Endodermal cell (in vitro differentiated cells): ENCODE data around the gene FGR. TPM values are rescaled to one million over a fixed set of nuclear protein-coding genes. Genes with fewer than 3 reads are reported as not detected.

ENCODE experiments used
- DNase-seq: peaks from one replicate; pipeline ENCODE4 v3.0.0-alpha.2; 2017
- H3K27ac ChIP-seq: 2 replicates; pipeline ENCODE4 v1.5.1; 2013; ENCODE audit warnings: mild to moderate bottlenecking, low read depth, low read length, moderate library complexity
- H3K27me3 ChIP-seq: 2 replicates; pipeline ENCODE4 v1.6.1; 2013; ENCODE audit warnings: mild to moderate bottlenecking, low read length, moderate library complexity; ENCODE audit not compliant: insufficient read depth, control insufficient read depth, poor library complexity, severe bottlenecking
- H3K36me3 ChIP-seq: 2 replicates; pipeline ENCODE4 v1.7.0; 2013; ENCODE audit warnings: mild to moderate bottlenecking, low read length, moderate library complexity; ENCODE audit not compliant: control insufficient read depth, insufficient read depth
- H3K4me1 ChIP-seq: one replicate; pipeline ENCODE4 v1.7.0; 2013; ENCODE audit warnings: low read length; ENCODE audit not compliant: control insufficient read depth, insufficient read depth
- H3K4me3 ChIP-seq: 2 replicates; pipeline ENCODE4 v1.5.1; 2013; ENCODE audit warnings: mild to moderate bottlenecking, low read length, moderate library complexity
- H3K9ac ChIP-seq: 2 replicates; pipeline ENCODE4 v1.6.1; 2013; ENCODE audit warnings: mild to moderate bottlenecking, low read length, moderate library complexity; ENCODE audit not compliant: poor library complexity, severe bottlenecking; ENCODE audit errors: extremely low read depth
- H3K9me3 ChIP-seq: 2 replicates; pipeline ENCODE4 v1.6.1; 2013; ENCODE audit warnings: mild to moderate bottlenecking, low read length, moderate library complexity; ENCODE audit not compliant: control insufficient read depth
- H3K27ac Mint-ChIP-seq: 2 replicates; pipeline ENCODE4 v1.8.0; 2020; ENCODE audit warnings: mixed read lengths
- H3K27me3 Mint-ChIP-seq: 2 replicates; pipeline ENCODE4 v1.8.0; 2021; ENCODE audit warnings: mild to moderate bottlenecking, mixed read lengths; ENCODE audit not compliant: insufficient read depth
- H3K36me3 Mint-ChIP-seq: 2 replicates; pipeline ENCODE4 v1.8.0; 2020; ENCODE audit warnings: low read depth, mixed read lengths
- H3K4me1 Mint-ChIP-seq: 2 replicates; pipeline ENCODE4 v1.8.0; 2020; ENCODE audit warnings: mixed read lengths
- H3K4me3 Mint-ChIP-seq: 2 replicates; pipeline ENCODE4 v1.8.0; 2020; ENCODE audit warnings: mild to moderate bottlenecking, moderate library complexity, mixed read lengths
- H3K9me3 Mint-ChIP-seq: 2 replicates; pipeline ENCODE4 v1.8.0; 2020; ENCODE audit warnings: mild to moderate bottlenecking, mixed read lengths
- CTCF ChIP-seq: fragments of 200-600 bp; sonication (generic); conservative IDR thresholded peaks from 2 replicates; pipeline ENCODE4 v1.5.0; 2021; ENCODE audit warnings: antibody characterized with exemption, mild to moderate bottlenecking
- WGBS, 2 experiments: methylation state at CpG; one replicate each; pipeline versions ENCODE4 v1.1.5 to v1.1.7; 2013; ENCODE audit warnings: missing lambda C conversion rate in 2 of 2, mixed read lengths in 1 of 2; ENCODE audit not compliant: insufficient coverage in 1 of 2, insufficient read length in 1 of 2; 5-methylcytosine and 5-hydroxymethylcytosine counted together
- total RNA-seq, 2 donors: library from RNA; stranded (reverse); fragmentation: NEBNext Ultra II Directional in 1 of 2; extraction: Animal tissue kit (Norgen Biotek cat#: 25700) in 1 of 2; gene quantifications; 2 replicates in 1 of 2; 3 replicates in 1 of 2; pipeline ENCODE4 v1.2.1, GENCODE V29; 2021

The FGR gene
- total RNA-seq, 2 donors from 2014 or later: not detected

DNA sequence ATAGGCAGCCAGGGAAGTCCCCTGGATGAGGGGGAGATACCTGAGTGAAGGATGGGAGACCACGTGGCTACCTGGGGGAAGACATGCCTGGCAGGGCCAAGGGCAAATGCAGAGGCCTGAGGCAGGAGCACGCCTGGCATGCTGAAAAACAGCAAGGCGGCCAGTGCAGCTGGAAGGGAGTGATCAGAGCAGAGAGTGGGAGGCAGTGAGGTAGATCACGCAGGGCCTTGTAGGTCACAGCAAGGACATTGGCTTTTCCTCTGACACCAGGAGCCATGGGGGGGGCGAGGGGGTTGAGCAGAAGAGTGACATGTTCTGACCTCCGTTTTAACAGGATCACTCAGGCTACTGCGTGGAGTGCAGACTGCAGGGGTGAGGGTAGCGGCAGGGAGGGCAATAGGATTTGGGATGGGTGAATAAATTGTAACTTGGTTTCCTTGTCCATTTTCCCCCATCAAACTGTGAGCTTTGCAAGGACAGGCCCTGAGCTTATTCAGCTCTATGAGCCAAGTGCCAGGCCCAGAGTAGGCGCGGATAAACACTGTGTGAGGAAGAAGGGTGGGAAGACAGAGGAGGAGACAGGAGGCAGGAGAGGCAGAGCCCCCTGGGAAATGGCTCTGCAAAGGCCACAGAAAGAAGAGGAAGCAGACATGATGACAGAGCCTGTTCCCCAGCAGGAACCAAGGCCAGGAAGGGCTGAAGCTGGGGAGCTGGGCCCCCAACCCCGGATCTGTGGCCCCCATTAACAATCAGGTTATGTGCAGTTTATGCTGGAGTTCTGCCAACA, 20.4 kb upstream of the FGR start:
- TF ChIP-seq CTCF: no peak
- Mint-ChIP-seq H3K9me3 (no peaks in the 10 kb centered on the region), H3K27ac (peak overlapping the region; percentile 35), H3K36me3 (no peaks in the 10 kb centered on the region), H3K4me1 (peaks cover 18% of the 10 kb centered on the region), H3K4me3 (no peak overlapping the region), H3K27me3 (no peaks in the 10 kb centered on the region)
- peak overlapping the region; percentile 57 for H3K27ac ChIP-seq
- no peaks in the 10 kb centered on the region for H3K4me1 ChIP-seq
- H3K36me3 ChIP-seq: no peaks in the 10 kb centered on the region
- H3K9ac ChIP-seq: no peak overlapping the region
- no peak overlapping the region for H3K4me3 ChIP-seq
- DNase-seq: peak; percentile 72
- H3K27me3 ChIP-seq: no peaks in the 10 kb centered on the region
- H3K9me3 ChIP-seq: no peaks in the 10 kb centered on the region
- 58 to 68% methylated on average over 5 to 11 of the region's 11 CpGs for WGBS, 2 experiments

DNA sequence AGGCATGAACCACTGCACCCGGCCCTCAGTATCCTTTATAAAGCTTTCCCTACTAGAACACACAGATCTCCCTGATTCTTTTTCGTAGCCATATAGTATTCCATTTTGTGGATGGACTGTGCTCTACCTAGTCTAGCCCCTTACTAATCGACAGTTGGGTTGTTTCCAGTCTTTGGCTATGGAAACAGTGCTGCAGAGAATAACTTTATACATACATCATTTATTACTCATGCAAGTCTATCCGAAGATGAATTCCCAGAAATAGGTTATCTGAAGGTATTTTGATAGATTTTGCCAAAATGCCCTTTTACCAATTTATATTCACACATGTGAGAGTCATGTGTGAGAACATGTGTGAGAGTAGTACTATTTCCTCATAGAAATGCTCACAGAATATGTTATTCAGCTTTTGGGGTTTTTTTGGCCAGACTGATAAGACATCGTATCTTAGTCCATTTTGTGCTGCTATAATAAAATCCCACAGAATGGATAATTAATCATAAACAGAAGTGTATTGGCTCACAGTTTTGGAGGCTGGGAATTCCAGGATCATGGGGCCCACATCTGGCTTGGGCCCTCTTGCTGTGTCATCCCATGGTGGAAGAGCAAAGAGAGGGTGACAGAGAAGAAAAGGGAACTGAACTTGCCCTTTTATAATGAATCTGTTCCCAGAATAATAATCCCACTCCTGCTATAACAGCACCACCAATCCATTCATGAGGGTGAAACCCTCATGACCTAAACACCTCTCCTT, 17.3 kb upstream of the FGR start:
- DNase-seq: no peak
- Mint-ChIP-seq H3K4me3 (no peak overlapping the region), H3K36me3 (no peaks in the 10 kb centered on the region), H3K4me1 (peaks cover 23% of the 10 kb centered on the region), H3K27me3 (no peaks in the 10 kb centered on the region), H3K27ac (no peak overlapping the region), H3K9me3 (no peaks in the 10 kb centered on the region)
- 88 to 97% methylated on average over 3 to 5 of the region's 5 CpGs for WGBS, 2 experiments
- H3K9ac ChIP-seq: no peak overlapping the region
- no peaks in the 10 kb centered on the region for H3K27me3 ChIP-seq
- H3K36me3 ChIP-seq: no peaks in the 10 kb centered on the region
- H3K4me3 ChIP-seq: no peak overlapping the region
- H3K4me1 ChIP-seq: no peaks in the 10 kb centered on the region
- H3K27ac ChIP-seq: no peak overlapping the region
- TF ChIP-seq CTCF: no peak
- no peaks in the 10 kb centered on the region for H3K9me3 ChIP-seq

- H3K27ac ChIP-seq: peak overlapping the region; percentile 30
- H3K4me1 Mint-ChIP-seq: peaks cover 22% of the 10 kb centered on the region
- no peaks in the 10 kb centered on the region for H3K36me3 Mint-ChIP-seq
- H3K4me1 ChIP-seq: no peaks in the 10 kb centered on the region
- H3K4me3 ChIP-seq: no peak overlapping the region
- H3K4me3 Mint-ChIP-seq: no peak overlapping the region
- TF ChIP-seq CTCF: no peak
- no peaks in the 10 kb centered on the region for H3K27me3 Mint-ChIP-seq
- H3K9ac ChIP-seq: no peak overlapping the region
- WGBS, 2 experiments: 49 to 50% methylated on average over 6 to 7 of the region's 7 CpGs
- no peaks in the 10 kb centered on the region for H3K9me3 ChIP-seq
- H3K36me3 ChIP-seq: no peaks in the 10 kb centered on the region
- peak overlapping the region; percentile 73 for H3K27ac Mint-ChIP-seq
- H3K9me3 Mint-ChIP-seq: no peaks in the 10 kb centered on the region
- no peaks in the 10 kb centered on the region for H3K27me3 ChIP-seq
- DNase-seq: peak; percentile 86
These were observed 15.7 kb upstream of the FGR start for GRCh38 chr1:27650539-27651175.
